OCI-LY7 (cell line): ENCODE measurements around the gene ARL13A. TPM values are rescaled to one million over a fixed set of nuclear protein-coding genes. Genes with fewer than 3 reads are reported as not detected.
A peak's percentile ranks its signal among the peaks of the same experiment; 100 is the strongest.

ENCODE experiments used
- BruUV-seq: library from RNA; stranded (reverse); fragments of 400-500 nt; replicated peaks from 2 replicates; lab custom pipeline; 2021; lab: Mats Ljungman, UMichigan
- CTCF ChIA-PET: fragments of 300-600 bp; sonication (Branson Sonifier 250); formaldehyde crosslinking; loops from one replicate; lab custom pipeline; 2022; ENCODE audit warnings: antibody characterized with exemption; ENCODE audit not compliant: unreplicated experiment; lab: Charles Lee
- POLR2A ChIA-PET: fragments of 300-600 bp; sonication (Branson Sonifier 250); formaldehyde crosslinking; loops from one replicate; lab custom pipeline; 2022; ENCODE audit warnings: antibody characterized with exemption; lab: Charles Lee
- DNase-seq: peaks from one replicate; pipeline ENCODE4 v3.0.0-alpha.2; 2015; ENCODE audit warnings: low spot score
- H2AFZ ChIP-seq: fragments of 200-600 bp; sonication (generic), shearing (Covaris generic); 2 replicates; pipeline ENCODE4 v1.6.1; 2014; ENCODE audit warnings: mild to moderate bottlenecking, antibody characterized with exemption, low read length, moderate library complexity
- H3K27ac ChIP-seq: fragments of 200-600 bp; sonication (generic); 2 replicates; pipeline ENCODE4 v1.5.1; 2014; ENCODE audit warnings: mixed run types, low read depth, mild to moderate bottlenecking, moderate library complexity, low read length, inconsistent platforms; ENCODE audit not compliant: poor library complexity, severe bottlenecking
- H3K36me3 ChIP-seq: fragments of 200-600 bp; sonication (generic); 2 replicates; pipeline ENCODE4 v1.6.1; 2014; ENCODE audit warnings: mild to moderate bottlenecking, antibody characterized with exemption, low read length, moderate library complexity, mixed read lengths; ENCODE audit not compliant: insufficient read depth
- H3K4me1 ChIP-seq: fragments of 200-600 bp; sonication (generic); 2 replicates; pipeline ENCODE4 v1.5.1; 2014; ENCODE audit warnings: mild to moderate bottlenecking, low read length; ENCODE audit not compliant: insufficient read depth, poor library complexity, severe bottlenecking
- H3K4me2 ChIP-seq: fragments of 200-600 bp; sonication (generic); 2 replicates; pipeline ENCODE4 v1.6.1; 2014; ENCODE audit warnings: mild to moderate bottlenecking, low read length
- H3K4me3 ChIP-seq: fragments of 200-600 bp; sonication (generic); 2 replicates; pipeline ENCODE4 v1.5.1; 2014; ENCODE audit warnings: mild to moderate bottlenecking, low read depth, low read length; ENCODE audit not compliant: poor library complexity, severe bottlenecking
- H3K79me2 ChIP-seq: fragments of 200-600 bp; sonication (generic); 2 replicates; pipeline ENCODE4 v1.6.1; 2016; ENCODE audit warnings: low read depth, mild to moderate bottlenecking, low read length, moderate library complexity, mixed read lengths; ENCODE audit not compliant: insufficient read depth
- H3K9me2 ChIP-seq: fragments of 200-600 bp; sonication (generic); 2 replicates; pipeline ENCODE4 v1.6.1; 2016; ENCODE audit warnings: mild to moderate bottlenecking, low read length, mixed read lengths; ENCODE audit not compliant: insufficient read depth
- H3K9me3 ChIP-seq: fragments of 200-600 bp; sonication (generic); 2 replicates; pipeline ENCODE4 v1.6.1; 2014; ENCODE audit warnings: mild to moderate bottlenecking, mixed run types, low read length, mixed read lengths
- H4K20me1 ChIP-seq: fragments of 200-600 bp; sonication (generic); 2 replicates; pipeline ENCODE4 v1.6.1; 2014; ENCODE audit warnings: mild to moderate bottlenecking, antibody characterized with exemption, low read length, moderate library complexity, mixed read lengths; ENCODE audit not compliant: insufficient read depth
- EZH2phosphoT487 ChIP-seq: fragments of 200-600 bp; sonication (generic); IDR thresholded peaks from 2 replicates; pipeline ENCODE4 v1.6.1; 2018; ENCODE audit warnings: low read depth, borderline replicate concordance, mild to moderate bottlenecking, mixed run types, antibody characterized with exemption, low read length, moderate library complexity, mixed read lengths
- intact Hi-C: fragments of 100-400 bp; cut with micrococcal nuclease; formaldehyde crosslinking; loops from one replicate; pipeline ENCODE4 v1.10.0; 2022; ENCODE audit not compliant: unreplicated experiment
- total RNA-seq, 2 experiments: library from RNA; depleted of rRNA in 1 of 2; stranded (reverse); fragments of >200 nt in 1 of 2; shearing (Covaris generic) in 1 of 2; gene quantifications; 2 replicates each; pipeline ENCODE4 v1.2.3, GENCODE V29; 2014 to 2022
- TF ChIP-seq, protein P1 (sequence below): fragments of 200-600 bp; sonication (generic); conservative IDR thresholded peaks from 2 replicates; pipeline ENCODE4 v1.5.1; 2014; ENCODE audit warnings: mild to moderate bottlenecking, antibody characterized with exemption, low read length, moderate library complexity, mixed read lengths

ARL13A gene
- total RNA-seq, 2 experiments from 2014 or later: not detected

DNA sequence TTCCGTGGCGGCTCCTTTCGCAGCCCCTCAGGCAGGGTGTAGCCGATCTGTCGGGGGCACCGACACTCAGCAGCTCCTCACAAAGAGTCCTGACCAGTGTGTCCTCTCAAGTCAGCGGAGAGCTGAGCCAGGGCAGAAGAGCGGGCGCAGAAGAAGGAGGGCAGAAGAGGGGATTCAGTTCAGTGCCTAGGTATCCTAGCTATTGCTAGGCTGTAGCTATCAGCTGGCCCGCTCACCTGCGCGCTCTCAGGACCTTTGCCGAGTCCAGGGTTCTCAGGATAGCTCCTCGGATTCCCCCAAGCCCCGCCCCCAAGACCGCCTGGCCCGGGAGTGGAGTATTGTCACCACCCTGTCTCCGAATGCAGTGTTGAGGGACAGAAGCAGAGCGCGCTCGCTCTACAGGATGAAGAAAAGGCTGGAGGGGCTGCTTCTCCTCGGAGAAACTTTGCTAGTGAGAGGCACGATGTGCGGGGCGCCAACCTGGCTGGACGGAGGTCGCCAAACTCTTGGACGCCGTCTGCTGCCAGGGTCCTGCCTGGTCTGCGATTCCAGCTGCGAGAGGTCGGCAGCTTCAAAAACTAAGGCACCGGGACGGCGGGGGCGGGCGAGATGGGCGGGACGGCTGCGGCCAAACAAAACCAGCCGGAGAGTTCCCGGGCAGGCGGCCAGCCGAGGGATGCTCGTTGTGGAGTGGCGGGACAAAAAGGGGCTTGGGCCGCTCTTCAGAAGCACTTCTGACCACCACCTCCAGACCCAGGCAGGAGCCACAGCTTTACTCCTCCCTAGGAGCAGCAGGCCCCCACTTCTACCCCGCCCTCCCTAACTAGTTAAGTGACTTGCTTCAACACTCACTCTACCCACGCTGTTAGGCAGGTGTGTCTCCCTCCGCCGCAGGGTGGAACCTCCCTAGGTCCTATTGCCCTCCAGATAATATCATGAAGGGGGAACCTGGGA is 40.6 kb upstream of the ARL13A start, which contains the start of gene XKRX:
Gene XKRX (minus strand): TSS at position 258 of the 954 bp plus-strand sequence. CDS start 613 bp downstream, outside the sequence.
- DNase-seq: peak; percentile 81
- intact Hi-C loops: loop anchor here (10.0 kb wide), 1 partner anchor 456 kb away; the partner anchor contains the start of gene BTK
- POLR2A ChIA-PET: interaction anchor here (0.6 to 3.5 kb wide), 6 partner anchors 11 to 108 kb away, joined by 3 to 15 read pairs (median 4); partner anchors contain the start of gene CSTF2

DNA sequence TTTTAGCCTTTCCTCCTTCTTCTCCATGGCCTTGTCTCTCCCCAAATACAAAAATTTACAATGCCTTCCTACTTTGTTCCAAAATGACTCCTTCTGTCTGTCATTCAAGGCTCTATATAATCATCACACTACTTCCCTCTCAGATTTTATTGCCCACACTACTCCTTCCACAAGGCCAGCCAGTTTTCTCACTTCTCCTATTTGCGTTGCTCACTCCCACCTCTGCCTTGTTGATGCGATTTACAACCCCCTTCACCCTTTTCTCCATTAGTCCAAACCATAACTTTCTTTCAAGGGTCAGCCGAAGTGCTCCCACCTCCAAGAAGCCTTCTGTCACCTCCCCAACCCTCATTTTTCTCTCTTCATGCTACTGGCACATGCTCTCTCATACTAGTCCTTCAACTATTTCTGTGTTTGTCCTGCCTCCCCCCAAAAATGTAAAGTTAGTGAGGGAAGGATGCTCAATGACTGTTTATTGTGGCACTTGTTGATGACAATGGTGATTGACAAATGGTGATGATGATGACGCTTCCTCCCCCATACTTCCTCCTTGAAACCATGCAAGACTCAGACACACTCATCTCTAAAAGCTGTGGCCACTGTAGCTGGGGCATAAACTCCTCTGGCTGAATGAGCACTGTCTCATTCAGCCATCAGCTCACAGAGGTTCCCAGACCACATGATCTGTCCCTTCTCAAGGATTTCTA is 38.1 kb upstream of the ARL13A start:
- Histone ChIP-seq H3K36me3 (no peaks in the 10 kb centered on the region; the same call in 1 of the 2 replicates), H3K9me2 (no peaks in the 10 kb centered on the region), H3K4me2 (no peak overlapping the region), H3K9me3 (no peaks in the 10 kb centered on the region), H2AFZ (no peak overlapping the region), H4K20me1 (no peaks in the 10 kb centered on the region), H3K79me2 (peaks cover 14% of the 10 kb centered on the region), H3K4me1 (peaks cover 11% of the 10 kb centered on the region), H3K27ac (no peak overlapping the region), H3K4me3 (no peak overlapping the region)
- no peak for TF ChIP-seq EZH2phosphoT487
- TF ChIP-seq, protein P1, sequence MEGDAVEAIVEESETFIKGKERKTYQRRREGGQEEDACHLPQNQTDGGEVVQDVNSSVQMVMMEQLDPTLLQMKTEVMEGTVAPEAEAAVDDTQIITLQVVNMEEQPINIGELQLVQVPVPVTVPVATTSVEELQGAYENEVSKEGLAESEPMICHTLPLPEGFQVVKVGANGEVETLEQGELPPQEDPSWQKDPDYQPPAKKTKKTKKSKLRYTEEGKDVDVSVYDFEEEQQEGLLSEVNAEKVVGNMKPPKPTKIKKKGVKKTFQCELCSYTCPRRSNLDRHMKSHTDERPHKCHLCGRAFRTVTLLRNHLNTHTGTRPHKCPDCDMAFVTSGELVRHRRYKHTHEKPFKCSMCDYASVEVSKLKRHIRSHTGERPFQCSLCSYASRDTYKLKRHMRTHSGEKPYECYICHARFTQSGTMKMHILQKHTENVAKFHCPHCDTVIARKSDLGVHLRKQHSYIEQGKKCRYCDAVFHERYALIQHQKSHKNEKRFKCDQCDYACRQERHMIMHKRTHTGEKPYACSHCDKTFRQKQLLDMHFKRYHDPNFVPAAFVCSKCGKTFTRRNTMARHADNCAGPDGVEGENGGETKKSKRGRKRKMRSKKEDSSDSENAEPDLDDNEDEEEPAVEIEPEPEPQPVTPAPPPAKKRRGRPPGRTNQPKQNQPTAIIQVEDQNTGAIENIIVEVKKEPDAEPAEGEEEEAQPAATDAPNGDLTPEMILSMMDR: no peak
- ChIA-PET CTCF (no interaction called here), POLR2A (interaction anchor here (0.9 to 3.5 kb wide), 3 partner anchors 8 to 27 kb away, joined by 3 to 15 read pairs (median 4); no protein-coding TSS in a partner anchor)
- no TSS peak for BruUV-seq
- intact Hi-C loops: no loop called here
- no peak for DNase-seq

More for the DNA sequence above, 40.6 kb upstream of the ARL13A start, which contains the start of gene XKRX:
- Histone ChIP-seq H3K79me2 (peaks cover 29% of the 10 kb centered on the region), H3K4me2 (peak within 1 kb of the TSS; percentile 87), H3K4me1 (peaks cover 31% of the 10 kb centered on the region), H3K9me2 (no peaks in the 10 kb centered on the region), H3K27ac (peak within 1 kb of the TSS; percentile 82), H2AFZ (peak within 1 kb of the TSS; percentile 75), H3K9me3 (no peaks in the 10 kb centered on the region), H3K4me3 (peak within 1 kb of the TSS; percentile 77), H4K20me1 (no peaks in the 10 kb centered on the region), H3K36me3 (no peaks in the 10 kb centered on the region; the same call in 1 of the 2 replicates)
- CTCF ChIA-PET: interaction anchor here (0.7 to 0.9 kb wide), 2 partner anchors 55 to 67 kb away, joined by 3 to 7 read pairs; partner anchors contain the start of gene NOX1
- no TSS peak for BruUV-seq
- TF ChIP-seq, protein P1: no peak
- TF ChIP-seq EZH2phosphoT487: no peak
